Peyer's patch (tissue), 4 donors: ENCODE data around the gene TPPP.
"Not testable (repeated sequence)": the region's sequence is repeated elsewhere in the genome, so short reads cannot be mapped to it uniquely, and the experiment has no call there.

Experiments
- CTCF ChIP-seq, 6 experiments: fragments of 450-650 bp in 4 of 6; fragments of 200-600 bp in 2 of 6; sonication (generic) in 1 of 6; IDR thresholded peaks; one replicate each; pipeline ENCODE4 v1.5.1; 2017 to 2019; ENCODE audit warnings: antibody characterized with exemption in 6 of 6, mild to moderate bottlenecking in 3 of 6, moderate library complexity in 1 of 6
- POLR2A ChIP-seq, 2 donors: fragments of 450-650 bp; IDR thresholded peaks; one replicate each; pipeline ENCODE4 v1.5.1; 2017; ENCODE audit warnings: antibody characterized with exemption in 2 of 2, mild to moderate bottlenecking in 2 of 2, moderate library complexity in 2 of 2

GRCh38 chr5:692529-693041 lies 567 bp downstream of the TPPP start:
- TF ChIP-seq CTCF, POLR2A (IDR thresholded peaks at IDR 0.05): not testable (repeated sequence)
